ENCODE measurements around the gene ELMOD3. TPM values are rescaled to one million over a fixed set of nuclear protein-coding genes. Genes with fewer than 3 reads are reported as not detected.
"Not testable (repeated sequence)": the region's sequence is repeated elsewhere in the genome, so short reads cannot be mapped to it uniquely, and the experiment has no call there.

The ELMOD3 gene
- total RNA-seq, 1 donor from 2014 or later = 19.4 TPM

- peak; percentile 64 for DNase-seq (ENCODE audit: low read depth)
These were observed 16.5 kb downstream of the ELMOD3 start for GRCh38 chr2:85371045-85371444.

- DNase-seq (ENCODE audit: low read depth) = no peak
These were observed 21.9 kb downstream of the ELMOD3 start for GRCh38 chr2:85376291-85377065.

GRCh38 chr2:85377083-85377482, 22.5 kb downstream of the ELMOD3 start:
- no peak for DNase-seq (ENCODE audit: low read depth)

- DNase-seq (ENCODE audit: low read depth) = no peak
These were observed 23.7 kb downstream of the ELMOD3 start for GRCh38 chr2:85378257-85378656.

- no peak for DNase-seq (ENCODE audit: low read depth)
These were observed 25.5 kb downstream of the ELMOD3 start for GRCh38 chr2:85380048-85380447.

GRCh38 chr2:85383151-85383550, 28.6 kb downstream of the ELMOD3 start:
- DNase-seq (ENCODE audit: low read depth) = not testable (repeated sequence)

GRCh38 chr2:85383850-85384249, 29.3 kb downstream of the ELMOD3 start:
- DNase-seq (ENCODE audit: low read depth) = no peak

GRCh38 chr2:85385746-85386145, 31.2 kb downstream of the ELMOD3 start:
- peak; percentile 57 for DNase-seq (ENCODE audit: low read depth)

- DNase-seq (ENCODE audit: low read depth) = no peak
These were observed 33.2 kb downstream of the ELMOD3 start for GRCh38 chr2:85387754-85388153.

- no peak for DNase-seq (ENCODE audit: low read depth)
These were observed 34.4 kb downstream of the ELMOD3 start for GRCh38 chr2:85388878-85389538.

- peak; percentile 33 for DNase-seq (ENCODE audit: low read depth)
These were observed 36.5 kb downstream of the ELMOD3 start for GRCh38 chr2:85390941-85391669.

- peak; percentile 36 for DNase-seq (ENCODE audit: low read depth)
These were observed 39.3 kb downstream of the ELMOD3 start for GRCh38 chr2:85393836-85394235.

GRCh38 chr2:85394261-85394681, 39.7 kb downstream of the ELMOD3 start:
- peak; percentile 65 for DNase-seq (ENCODE audit: low read depth)

- DNase-seq (ENCODE audit: low read depth) = no peak
These were observed 40.4 kb downstream of the ELMOD3 start for GRCh38 chr2:85394976-85395375.

- no peak for DNase-seq (ENCODE audit: low read depth)
These were observed 41.4 kb downstream of the ELMOD3 start for GRCh38 chr2:85395912-85396475.

GRCh38 chr2:85396531-85397470, 42.2 kb downstream of the ELMOD3 start:
- DNase-seq (ENCODE audit: low read depth) = no peak

GRCh38 chr2:85397925-85398331, 43.4 kb downstream of the ELMOD3 start:
- DNase-seq (ENCODE audit: low read depth) = no peak

- no peak for DNase-seq (ENCODE audit: low read depth)
These were observed 44.0 kb downstream of the ELMOD3 start for GRCh38 chr2:85398426-85399182.

- no peak for DNase-seq (ENCODE audit: low read depth)
These were observed 44.5 kb downstream of the ELMOD3 start for GRCh38 chr2:85399183-85399455.

GRCh38 chr2:85400023-85400422, 45.5 kb downstream of the ELMOD3 start:
- DNase-seq (ENCODE audit: low read depth) = no peak

Measured in myocyte (in vitro differentiated cells).